Muscle layer of duodenum (tissue), 2 donors: ENCODE data around the gene UGT2B11.
"Not testable (repeated sequence)": the region's sequence is repeated elsewhere in the genome, so short reads cannot be mapped to it uniquely, and the experiment has no call there.

Experiments
- H3K27ac ChIP-seq: one replicate; pipeline ENCODE4 v1.7.0; 2013; ENCODE audit warnings: mild to moderate bottlenecking, low read length
- H3K27me3 ChIP-seq: one replicate; pipeline ENCODE4 v1.7.0; 2013; ENCODE audit warnings: low read depth, mild to moderate bottlenecking, control low read depth, low read length
- H3K36me3 ChIP-seq, 2 donors: one replicate each; pipeline ENCODE4 v1.7.0; 2013; ENCODE audit warnings: low read length in 2 of 2, control low read depth in 1 of 2, mild to moderate bottlenecking in 1 of 2; ENCODE audit not compliant: insufficient read depth in 2 of 2, control insufficient read depth in 1 of 2
- H3K4me1 ChIP-seq, 2 donors: one replicate each; pipeline ENCODE4 v1.7.0; 2013; ENCODE audit warnings: low read length in 2 of 2, mild to moderate bottlenecking in 2 of 2, control low read depth in 1 of 2, moderate library complexity in 1 of 2; ENCODE audit not compliant: insufficient read depth in 2 of 2, control insufficient read depth in 1 of 2
- H3K4me3 ChIP-seq, 2 donors: one replicate each; pipeline ENCODE4 v1.7.0; 2013; ENCODE audit warnings: low read length in 2 of 2, low read depth in 1 of 2, mild to moderate bottlenecking in 1 of 2
- H3K9me3 ChIP-seq, 2 donors: one replicate each; pipeline ENCODE4 v1.7.0; 2013; ENCODE audit warnings: low read length in 2 of 2, control low read depth in 1 of 2, mild to moderate bottlenecking in 1 of 2; ENCODE audit not compliant: control insufficient read depth in 1 of 2
- donor health status: healthy.

UGT2B11 gene

DNA sequence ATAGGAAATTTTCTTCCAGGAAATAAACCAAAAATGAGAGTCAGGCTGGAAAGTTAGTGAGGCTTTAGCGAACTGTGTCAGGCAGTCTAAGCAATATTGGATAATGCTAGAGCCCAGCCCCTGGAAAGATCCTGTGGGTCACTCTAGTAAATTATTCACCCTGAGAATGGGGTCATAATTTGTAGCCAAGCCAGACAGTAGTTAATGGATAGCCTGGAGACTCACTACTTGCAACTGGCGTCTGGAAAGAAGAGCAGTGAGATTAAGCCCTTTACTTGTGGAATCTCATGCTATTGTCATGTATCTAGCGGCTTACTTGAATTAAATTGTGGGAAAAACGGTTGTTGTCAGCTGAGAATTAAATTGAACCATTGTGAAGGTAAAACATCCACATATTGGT is 48.2 kb downstream of the UGT2B11 start:
- H3K4me1 ChIP-seq, H3K36me3 ChIP-seq, H3K27ac ChIP-seq, H3K27me3 ChIP-seq, H3K4me3 ChIP-seq, H3K9me3 ChIP-seq: not testable (repeated sequence)

- H3K27ac ChIP-seq, H3K9me3 ChIP-seq, H3K27me3 ChIP-seq, H3K4me1 ChIP-seq, H3K4me3 ChIP-seq, H3K36me3 ChIP-seq: not testable (repeated sequence)
These were observed 48.8 kb downstream of the UGT2B11 start for GRCh38 chr4:69165707-69166106.

DNA sequence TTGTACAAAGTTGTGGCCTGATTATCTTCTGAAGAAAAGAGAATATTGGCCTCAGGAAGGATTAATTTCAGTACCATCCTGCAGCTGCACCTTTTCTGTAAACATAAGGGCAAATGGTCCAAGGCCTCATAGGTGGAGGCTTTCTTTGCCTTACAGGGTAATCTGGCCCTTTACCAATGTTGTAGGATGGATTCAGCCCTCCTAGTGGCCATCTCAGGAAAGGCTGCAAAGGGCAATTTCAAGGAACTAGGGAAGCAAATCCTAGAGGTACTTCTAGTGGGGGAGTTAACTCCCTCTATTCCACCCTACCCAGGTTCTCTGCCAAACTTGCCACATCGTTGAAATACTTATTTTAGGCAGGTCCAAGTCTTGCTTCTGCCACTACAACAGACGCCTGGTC is 57.6 kb downstream of the UGT2B11 start:
- no peaks in the 10 kb centered on the region for H3K4me1 ChIP-seq
- no peak overlapping the region for H3K27ac ChIP-seq
- H3K36me3 ChIP-seq, result no peaks in the 10 kb centered on the region
- no peaks in the 10 kb centered on the region for H3K9me3 ChIP-seq
- no peaks in the 10 kb centered on the region for H3K27me3 ChIP-seq
- H3K4me3 ChIP-seq, result no peak overlapping the region

GRCh38 chr4:69154021-69154420 is 60.5 kb downstream of the UGT2B11 start:
- Histone ChIP-seq H3K4me3 (no peak overlapping the region), H3K36me3 (no peaks in the 10 kb centered on the region)

More at GRCh38 chr4:69154021-69154420, 60.5 kb downstream of the UGT2B11 start:
- no peak overlapping the region for H3K27ac ChIP-seq
- no peaks in the 10 kb centered on the region for H3K27me3 ChIP-seq
- no peaks in the 10 kb centered on the region for H3K9me3 ChIP-seq
- H3K4me1 ChIP-seq, result no peaks in the 10 kb centered on the region
